ENCODE results near the gene KIF5C. TPM values are rescaled to one million over a fixed set of nuclear protein-coding genes. Genes with fewer than 3 reads are reported as not detected.

The KIF5C gene
- total RNA-seq, 1 experiment from 2014 or later, result 8.3 TPM

DNA sequence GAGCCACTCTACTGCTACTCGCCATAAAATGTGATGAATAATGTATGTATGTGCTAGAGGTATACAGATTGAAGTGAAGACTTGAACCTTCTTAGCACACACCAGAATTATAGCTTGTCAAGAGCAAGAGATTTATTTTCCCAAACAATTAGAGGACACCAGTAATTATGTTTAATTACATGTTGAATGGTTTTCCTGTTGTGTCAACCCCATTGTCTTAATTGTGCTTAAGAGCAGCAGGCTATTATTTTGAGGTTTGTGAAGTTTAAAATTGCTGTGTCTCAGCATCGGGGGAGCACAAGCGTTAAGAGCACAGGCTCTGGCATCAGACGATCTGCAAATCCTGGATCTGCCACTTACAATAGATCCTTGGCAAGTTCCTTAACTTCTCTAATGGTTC lies 29.0 kb downstream of the KIF5C start:
- no peak overlapping the region for H3K27ac ChIP-seq (ENCODE audit: low read length)
- no peak overlapping the region for H3K4me2 ChIP-seq (ENCODE audit: low read depth, low read length, poor library complexity, severe bottlenecking)
- no peaks in the 10 kb centered on the region for H3K9me2 ChIP-seq (replicated peaks; ENCODE audit: insufficient read depth, low read length)
- no peak overlapping the region for H3K4me3 ChIP-seq (ENCODE audit: low read length)
- H4K20me1 ChIP-seq (ENCODE audit: insufficient read depth, low read depth, low read length), result peaks cover 6% of the 10 kb centered on the region; the same call in 1 of the 2 replicates
- H3K36me3 ChIP-seq (ENCODE audit: insufficient read depth, low read length), result no peaks in the 10 kb centered on the region
- no peaks in the 10 kb centered on the region for H3K79me2 ChIP-seq (ENCODE audit: low read length)
- no peaks in the 10 kb centered on the region for H3K9me3 ChIP-seq (ENCODE audit: low read length)
- H3K27me3 ChIP-seq (ENCODE audit: low read length), result no peaks in the 10 kb centered on the region
- H2AFZ ChIP-seq (ENCODE audit: low read length), result no peak overlapping the region
- peaks cover 22% of the 10 kb centered on the region for H3K4me1 ChIP-seq (ENCODE audit: low read length)
- H3K9ac ChIP-seq (ENCODE audit: low read length), result no peak overlapping the region
- DNase-seq, result no peak

GRCh38 chr2:148906124-148906523 lies 31.1 kb downstream of the KIF5C start:
- Histone ChIP-seq H4K20me1 (ENCODE audit: insufficient read depth, low read depth, low read length) (no peaks in the 10 kb centered on the region), H3K27me3 (ENCODE audit: low read length) (no peaks in the 10 kb centered on the region), H3K4me1 (ENCODE audit: low read length) (peaks cover 10% of the 10 kb centered on the region), H3K79me2 (ENCODE audit: low read length) (no peaks in the 10 kb centered on the region), H3K4me2 (ENCODE audit: low read depth, low read length, poor library complexity, severe bottlenecking) (no peak overlapping the region), H3K36me3 (ENCODE audit: insufficient read depth, low read length) (no peaks in the 10 kb centered on the region), H2AFZ (ENCODE audit: low read length) (no peak overlapping the region), H3K27ac (ENCODE audit: low read length) (no peak overlapping the region), H3K9me3 (ENCODE audit: low read length) (no peaks in the 10 kb centered on the region), H3K4me3 (ENCODE audit: low read length) (no peak overlapping the region), H3K9me2 (replicated peaks; ENCODE audit: insufficient read depth, low read length) (no peaks in the 10 kb centered on the region), H3K9ac (ENCODE audit: low read length) (no peak overlapping the region)
- DNase-seq, result no peak

DNA sequence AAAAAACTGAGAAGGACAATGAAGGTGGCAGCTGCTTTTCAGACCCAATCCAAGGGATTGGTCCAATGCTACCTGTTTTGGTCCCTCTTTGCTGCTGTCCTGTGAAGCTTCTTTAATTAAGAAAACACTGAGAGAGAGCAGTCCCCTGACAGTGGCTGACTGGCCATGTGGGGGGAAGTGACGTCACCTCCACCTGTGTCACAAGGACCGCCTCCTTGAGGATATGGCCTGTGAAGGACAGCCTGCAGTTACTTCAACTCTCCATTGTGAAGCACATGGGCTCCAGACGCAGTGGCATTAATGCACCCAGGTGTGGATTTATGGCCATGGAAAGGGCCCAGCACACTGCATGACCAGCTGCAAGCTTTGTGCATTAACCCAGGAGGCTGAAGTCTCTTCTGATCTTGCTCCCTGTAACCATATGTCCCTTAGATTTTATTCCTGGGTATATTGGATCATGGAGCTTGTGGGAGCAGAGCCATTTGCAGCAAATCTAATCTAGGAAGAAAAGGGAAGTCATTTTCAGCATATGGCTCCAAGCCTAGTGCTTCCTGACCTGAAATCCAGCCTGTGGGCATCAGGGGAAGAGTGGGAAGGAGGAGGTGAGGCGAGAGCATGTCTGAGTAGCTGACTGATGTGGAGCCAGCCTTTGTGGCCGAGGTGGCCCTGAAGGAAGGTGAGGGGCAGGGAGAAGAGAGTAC lies 32.2 kb downstream of the KIF5C start:
- Histone ChIP-seq H3K36me3 (ENCODE audit: insufficient read depth, low read length) (no peaks in the 10 kb centered on the region), H3K4me2 (ENCODE audit: low read depth, low read length, poor library complexity, severe bottlenecking) (no peak overlapping the region), H3K9me2 (replicated peaks; ENCODE audit: insufficient read depth, low read length) (no peaks in the 10 kb centered on the region), H3K4me1 (ENCODE audit: low read length) (peaks cover 6% of the 10 kb centered on the region), H3K27me3 (ENCODE audit: low read length) (no peaks in the 10 kb centered on the region), H2AFZ (ENCODE audit: low read length) (no peak overlapping the region), H4K20me1 (ENCODE audit: insufficient read depth, low read depth, low read length) (no peaks in the 10 kb centered on the region), H3K9ac (ENCODE audit: low read length) (no peak overlapping the region), H3K27ac (ENCODE audit: low read length) (no peak overlapping the region), H3K79me2 (ENCODE audit: low read length) (no peaks in the 10 kb centered on the region), H3K4me3 (ENCODE audit: low read length) (no peak overlapping the region), H3K9me3 (ENCODE audit: low read length) (no peaks in the 10 kb centered on the region)
- peak; percentile 78 for DNase-seq

GRCh38 chr2:148909114-148909513 lies 34.1 kb downstream of the KIF5C start:
- no peak overlapping the region for H2AFZ ChIP-seq (ENCODE audit: low read length)
- H3K9ac ChIP-seq (ENCODE audit: low read length), result no peak overlapping the region
- H3K9me2 ChIP-seq (replicated peaks; ENCODE audit: insufficient read depth, low read length), result no peaks in the 10 kb centered on the region
- H3K4me2 ChIP-seq (ENCODE audit: low read depth, low read length, poor library complexity, severe bottlenecking), result no peak overlapping the region
- no peaks in the 10 kb centered on the region for H3K27me3 ChIP-seq (ENCODE audit: low read length)
- no peaks in the 10 kb centered on the region for H3K79me2 ChIP-seq (ENCODE audit: low read length)
- no peaks in the 10 kb centered on the region for H3K9me3 ChIP-seq (ENCODE audit: low read length)
- no peak overlapping the region for H3K27ac ChIP-seq (ENCODE audit: low read length)
- no peak overlapping the region for H3K4me3 ChIP-seq (ENCODE audit: low read length)
- H3K4me1 ChIP-seq (ENCODE audit: low read length), result peaks cover 6% of the 10 kb centered on the region
- no peaks in the 10 kb centered on the region for H3K36me3 ChIP-seq (ENCODE audit: insufficient read depth, low read length)
- H4K20me1 ChIP-seq (ENCODE audit: insufficient read depth, low read depth, low read length), result 0 out of 2 replicates have a peak, but pooled peaks cover 8% of the 10 kb centered on the region
- no peak for DNase-seq

DNA sequence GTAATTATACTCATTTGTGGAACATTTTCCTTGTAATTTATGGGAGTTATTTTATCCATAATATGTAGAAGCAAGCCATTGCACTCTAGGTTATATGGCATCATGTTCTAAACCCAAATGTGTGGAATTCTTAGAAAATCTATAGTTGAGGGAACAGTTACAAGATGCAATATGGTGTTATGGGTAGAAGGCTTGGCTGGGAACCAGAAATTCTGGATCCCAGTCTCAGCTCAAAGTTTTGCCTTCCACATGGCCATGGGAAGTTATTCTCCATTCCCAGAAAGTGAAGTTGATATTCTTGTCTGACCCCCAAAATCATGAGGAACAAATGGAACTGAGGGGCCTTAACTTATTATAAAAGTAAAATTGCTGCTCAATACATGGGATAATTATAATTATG lies 38.0 kb downstream of the KIF5C start:
- Histone ChIP-seq H3K4me3 (ENCODE audit: low read length) (no peak overlapping the region), H4K20me1 (ENCODE audit: insufficient read depth, low read depth, low read length) (peaks cover 26% of the 10 kb centered on the region; the same call in 1 of the 2 replicates), H3K27me3 (ENCODE audit: low read length) (no peaks in the 10 kb centered on the region), H3K36me3 (ENCODE audit: insufficient read depth, low read length) (no peaks in the 10 kb centered on the region), H3K9ac (ENCODE audit: low read length) (no peak overlapping the region), H3K79me2 (ENCODE audit: low read length) (no peaks in the 10 kb centered on the region), H3K4me2 (ENCODE audit: low read depth, low read length, poor library complexity, severe bottlenecking) (no peak overlapping the region), H3K4me1 (ENCODE audit: low read length) (no peaks in the 10 kb centered on the region), H2AFZ (ENCODE audit: low read length) (no peak overlapping the region), H3K27ac (ENCODE audit: low read length) (no peak overlapping the region), H3K9me3 (ENCODE audit: low read length) (no peaks in the 10 kb centered on the region), H3K9me2 (replicated peaks; ENCODE audit: insufficient read depth, low read length) (no peaks in the 10 kb centered on the region)
- no peak for DNase-seq

DNA sequence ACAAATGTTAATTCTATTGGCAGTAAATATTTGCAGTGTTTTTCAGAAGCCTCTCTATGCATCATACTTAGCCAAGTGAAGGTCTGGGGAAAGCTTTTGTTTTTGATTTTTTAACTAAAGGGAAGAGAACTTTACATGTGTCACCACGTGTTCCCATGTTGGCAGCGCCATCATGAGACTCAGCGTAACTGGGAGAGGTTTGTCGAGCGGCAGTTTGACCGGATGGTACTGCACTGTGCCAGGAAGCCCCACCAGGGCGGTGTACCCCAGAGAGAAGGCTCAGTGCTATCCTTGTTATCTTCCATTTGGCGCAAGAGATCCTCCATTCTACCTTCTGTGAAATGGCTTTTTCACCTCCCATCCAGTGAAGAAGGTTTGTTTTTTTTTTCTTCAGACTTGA lies 38.5 kb downstream of the KIF5C start:
- Histone ChIP-seq H3K9me2 (replicated peaks; ENCODE audit: insufficient read depth, low read length) (no peaks in the 10 kb centered on the region), H4K20me1 (ENCODE audit: insufficient read depth, low read depth, low read length) (peaks cover 27% of the 10 kb centered on the region; the same call in 1 of the 2 replicates), H3K27ac (ENCODE audit: low read length) (no peak overlapping the region), H3K4me3 (ENCODE audit: low read length) (no peak overlapping the region), H3K27me3 (ENCODE audit: low read length) (no peaks in the 10 kb centered on the region), H3K9ac (ENCODE audit: low read length) (no peak overlapping the region), H3K36me3 (ENCODE audit: insufficient read depth, low read length) (no peaks in the 10 kb centered on the region), H3K9me3 (ENCODE audit: low read length) (no peaks in the 10 kb centered on the region), H3K79me2 (ENCODE audit: low read length) (no peaks in the 10 kb centered on the region), H3K4me1 (ENCODE audit: low read length) (no peaks in the 10 kb centered on the region), H3K4me2 (ENCODE audit: low read depth, low read length, poor library complexity, severe bottlenecking) (no peak overlapping the region), H2AFZ (ENCODE audit: low read length) (no peak overlapping the region)
- DNase-seq, result no peak

DNA sequence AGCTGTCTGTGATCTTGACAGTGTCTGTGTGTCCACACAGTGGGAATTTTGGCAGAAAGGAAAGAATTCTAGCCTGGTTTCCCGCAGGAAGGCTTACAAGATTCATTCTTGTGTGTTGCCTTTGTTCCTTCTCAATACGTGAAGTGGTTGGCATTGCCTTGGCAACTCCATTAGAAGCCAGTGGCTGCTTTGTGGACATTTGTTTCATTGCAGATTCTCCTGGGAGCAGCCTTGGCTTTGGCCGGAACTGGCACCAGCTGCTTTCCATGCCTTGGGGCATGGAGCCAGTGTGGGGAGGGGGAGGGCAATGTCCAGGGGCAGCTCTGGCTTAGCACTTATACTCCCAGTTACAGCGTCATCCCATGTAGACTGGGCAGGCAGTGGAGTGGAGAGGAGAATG lies 39.4 kb downstream of the KIF5C start:
- H3K4me2 ChIP-seq (ENCODE audit: low read depth, low read length, poor library complexity, severe bottlenecking), result no peak overlapping the region
- DNase-seq, result no peak

GRCh38 chr2:148917431-148917830 lies 42.4 kb downstream of the KIF5C start:
- H3K9me3 ChIP-seq (ENCODE audit: low read length), result no peaks in the 10 kb centered on the region
- no peak overlapping the region for H3K4me2 ChIP-seq (ENCODE audit: low read depth, low read length, poor library complexity, severe bottlenecking)
- H3K9me2 ChIP-seq (replicated peaks; ENCODE audit: insufficient read depth, low read length), result no peaks in the 10 kb centered on the region
- no peak for DNase-seq
- H3K4me3 ChIP-seq (ENCODE audit: low read length), result no peak overlapping the region
- H3K4me1 ChIP-seq (ENCODE audit: low read length), result peaks cover 3% of the 10 kb centered on the region
- H3K27ac ChIP-seq (ENCODE audit: low read length), result no peak overlapping the region
- no peaks in the 10 kb centered on the region for H3K79me2 ChIP-seq (ENCODE audit: low read length)
- no peak overlapping the region for H2AFZ ChIP-seq (ENCODE audit: low read length)
- H4K20me1 ChIP-seq (ENCODE audit: insufficient read depth, low read depth, low read length), result peaks cover 27% of the 10 kb centered on the region; the same call in 1 of the 2 replicates
- H3K36me3 ChIP-seq (ENCODE audit: insufficient read depth, low read length), result no peaks in the 10 kb centered on the region
- H3K27me3 ChIP-seq (ENCODE audit: low read length), result no peaks in the 10 kb centered on the region
- no peak overlapping the region for H3K9ac ChIP-seq (ENCODE audit: low read length)

More for the DNA sequence above, 39.4 kb downstream of the KIF5C start:
- no peak overlapping the region for H3K27ac ChIP-seq (ENCODE audit: low read length)
- no peaks in the 10 kb centered on the region for H3K9me3 ChIP-seq (ENCODE audit: low read length)
- H3K9me2 ChIP-seq (replicated peaks; ENCODE audit: insufficient read depth, low read length), result no peaks in the 10 kb centered on the region
- H3K79me2 ChIP-seq (ENCODE audit: low read length), result no peaks in the 10 kb centered on the region
- H3K4me3 ChIP-seq (ENCODE audit: low read length), result no peak overlapping the region
- peaks cover 27% of the 10 kb centered on the region; the same call in 1 of the 2 replicates for H4K20me1 ChIP-seq (ENCODE audit: insufficient read depth, low read depth, low read length)
- H2AFZ ChIP-seq (ENCODE audit: low read length), result no peak overlapping the region
- H3K36me3 ChIP-seq (ENCODE audit: insufficient read depth, low read length), result no peaks in the 10 kb centered on the region
- no peak overlapping the region for H3K9ac ChIP-seq (ENCODE audit: low read length)
- no peaks in the 10 kb centered on the region for H3K4me1 ChIP-seq (ENCODE audit: low read length)
- no peaks in the 10 kb centered on the region for H3K27me3 ChIP-seq (ENCODE audit: low read length)
